Adipocyte (in vitro differentiated cells): ENCODE measurements around the gene DUSP19.
A peak's percentile ranks its signal among the peaks of the same experiment; 100 is the strongest.

Source experiments
- DNase-seq: peaks from one replicate; pipeline ENCODE4 v3.0.0-alpha.2; 2015; ENCODE audit warnings: low read depth
- H3K27me3 ChIP-seq: replicated peaks from 2 replicates; pipeline ENCODE4 v1.7.0; 2013; ENCODE audit warnings: mild to moderate bottlenecking, low read length, moderate library complexity; ENCODE audit not compliant: control insufficient read depth, insufficient read depth
- H3K36me3 ChIP-seq: 2 replicates; pipeline ENCODE4 v1.7.0; 2013; ENCODE audit warnings: low read length, mild to moderate bottlenecking, moderate library complexity; ENCODE audit not compliant: control insufficient read depth, insufficient read depth, severe bottlenecking
- H3K4me1 ChIP-seq: 2 replicates; pipeline ENCODE4 v1.7.0; 2013; ENCODE audit warnings: mild to moderate bottlenecking, low read length, moderate library complexity; ENCODE audit not compliant: control insufficient read depth, insufficient read depth
- H3K4me3 ChIP-seq: 2 replicates; pipeline ENCODE4 v1.7.0; 2013; ENCODE audit warnings: mild to moderate bottlenecking, low read length, moderate library complexity
- H3K9ac ChIP-seq: 2 replicates; pipeline ENCODE4 v1.7.0; 2013; ENCODE audit warnings: mild to moderate bottlenecking, low read length, moderate library complexity
- H3K9me3 ChIP-seq: 2 replicates; pipeline ENCODE4 v1.7.0; 2013; ENCODE audit warnings: mild to moderate bottlenecking, low read length, moderate library complexity; ENCODE audit not compliant: control insufficient read depth

DUSP19 gene

GRCh38 chr2:183069174-183069573 lies 9.4 kb upstream of the DUSP19 start:
- H3K9me3 ChIP-seq: no peaks in the 10 kb centered on the region
- no peaks in the 10 kb centered on the region for H3K4me1 ChIP-seq
- no peak for DNase-seq
- H3K27me3 ChIP-seq: no peaks in the 10 kb centered on the region
- H3K9ac ChIP-seq: no peak overlapping the region
- no peak overlapping the region for H3K4me3 ChIP-seq
- H3K36me3 ChIP-seq: no peaks in the 10 kb centered on the region

DNA sequence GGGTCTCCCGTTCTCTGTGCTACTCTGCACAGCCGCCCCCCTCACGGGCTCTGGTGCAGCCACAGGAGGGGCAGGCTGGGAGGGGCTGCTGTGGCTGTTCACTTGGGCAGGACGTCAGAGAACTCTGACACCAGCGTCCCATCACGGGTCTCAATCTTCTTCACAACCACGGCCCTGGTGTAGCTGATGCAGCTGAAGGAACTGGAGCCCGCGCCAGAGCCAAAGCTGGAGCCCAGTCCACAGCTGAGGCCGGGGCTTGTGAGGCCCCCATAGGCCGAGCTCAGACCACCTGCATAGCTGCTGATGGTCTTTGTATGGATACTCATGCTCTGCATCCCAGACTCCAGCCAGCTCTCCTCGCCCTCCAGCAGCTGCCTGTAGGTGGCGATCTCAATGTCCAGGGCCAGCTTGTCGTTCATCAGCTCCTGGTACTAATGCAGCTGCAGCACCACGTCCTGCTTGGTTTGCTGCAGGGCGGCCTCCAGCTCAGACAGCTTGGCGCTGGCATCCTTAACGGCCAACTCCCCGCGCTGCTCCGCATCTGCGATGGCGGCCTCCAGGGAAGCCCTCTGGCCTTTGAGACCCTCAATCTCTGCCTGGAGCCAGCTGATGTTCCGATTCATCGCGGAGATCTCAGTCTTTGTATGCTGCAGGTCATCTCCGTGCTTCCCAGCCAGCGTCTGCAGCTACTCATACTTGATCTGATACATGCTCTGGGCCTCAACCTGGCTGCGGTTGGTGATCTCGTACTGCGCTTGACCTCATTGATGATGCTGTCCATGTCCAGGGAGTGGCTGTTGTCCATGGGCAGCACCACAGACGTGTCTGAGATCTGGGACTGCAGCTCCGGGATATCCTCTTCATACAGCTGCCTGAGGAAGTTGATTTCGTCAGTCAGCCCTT lies 7.4 kb upstream of the DUSP19 start:
- Histone ChIP-seq H3K4me3 (no peak overlapping the region), H3K27me3 (peaks cover 8% of the 10 kb centered on the region), H3K9ac (no peak overlapping the region), H3K9me3 (no peaks in the 10 kb centered on the region), H3K36me3 (no peaks in the 10 kb centered on the region), H3K4me1 (no peaks in the 10 kb centered on the region)
- peak; percentile 37 for DNase-seq

- no peak for DNase-seq
Measured at GRCh38 chr2:183072177-183072576, 6.4 kb upstream of the DUSP19 start.

GRCh38 chr2:183078163-183078463 lies 434 bp upstream of the DUSP19 start:
- peak overlapping the region; percentile 88 for H3K9ac ChIP-seq

More at GRCh38 chr2:183072177-183072576, 6.4 kb upstream of the DUSP19 start:
- no peaks in the 10 kb centered on the region for H3K9me3 ChIP-seq
- H3K4me1 ChIP-seq: no peaks in the 10 kb centered on the region
- no peak overlapping the region for H3K4me3 ChIP-seq
- peaks cover 10% of the 10 kb centered on the region for H3K27me3 ChIP-seq
- H3K36me3 ChIP-seq: no peaks in the 10 kb centered on the region
- no peak overlapping the region for H3K9ac ChIP-seq

DNA sequence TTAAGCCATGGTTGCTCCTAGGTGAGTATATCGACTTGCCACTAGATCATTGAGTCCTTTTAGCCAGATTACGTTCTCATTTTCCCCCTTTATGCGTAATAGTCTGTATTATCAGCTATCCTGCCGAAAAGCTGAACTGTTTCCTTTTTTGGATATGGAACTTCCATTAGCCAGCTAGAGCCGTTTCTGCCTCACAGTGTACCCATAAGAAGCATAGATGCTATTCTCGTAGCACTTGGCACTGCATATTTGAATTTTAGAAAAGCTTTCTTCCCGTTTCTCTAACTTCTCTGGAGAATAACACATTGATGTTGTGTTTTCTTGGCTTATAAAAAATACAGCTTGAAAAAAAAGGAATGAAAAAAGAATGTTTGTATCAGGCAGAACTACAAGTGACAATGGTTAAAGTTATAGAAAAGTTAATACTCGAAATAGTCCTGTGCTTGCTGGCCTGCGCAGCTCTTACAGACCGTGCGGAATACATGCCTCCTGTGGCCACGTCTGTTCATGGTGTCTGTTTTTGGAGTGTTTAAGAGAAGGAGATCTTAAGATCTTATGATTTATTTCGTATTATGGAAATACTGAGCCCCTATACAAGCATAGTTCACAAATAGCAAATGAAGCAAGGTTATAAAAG lies 710 bp downstream of the DUSP19 start:
- peak overlapping the region; percentile 88 for H3K9ac ChIP-seq
- no peaks in the 10 kb centered on the region for H3K9me3 ChIP-seq
- H3K4me3 ChIP-seq: peak overlapping the region; percentile 94
- no peaks in the 10 kb centered on the region for H3K36me3 ChIP-seq
- peaks cover 10% of the 10 kb centered on the region for H3K27me3 ChIP-seq
- H3K4me1 ChIP-seq: peaks cover 11% of the 10 kb centered on the region
- peak; percentile 34 for DNase-seq

More at GRCh38 chr2:183078163-183078463, 434 bp upstream of the DUSP19 start:
- peak overlapping the region; percentile 94 for H3K4me3 ChIP-seq
- H3K9me3 ChIP-seq: no peaks in the 10 kb centered on the region
- peaks cover 11% of the 10 kb centered on the region for H3K4me1 ChIP-seq
- DNase-seq: no peak
- H3K27me3 ChIP-seq: peaks cover 10% of the 10 kb centered on the region
- no peaks in the 10 kb centered on the region for H3K36me3 ChIP-seq

GRCh38 chr2:183081911-183082310 lies 3.4 kb downstream of the DUSP19 start:
- no peaks in the 10 kb centered on the region for H3K27me3 ChIP-seq
- no peak overlapping the region for H3K9ac ChIP-seq
- peak; percentile 54 for DNase-seq
- no peaks in the 10 kb centered on the region for H3K9me3 ChIP-seq
- peaks cover 11% of the 10 kb centered on the region for H3K4me1 ChIP-seq
- no peaks in the 10 kb centered on the region for H3K36me3 ChIP-seq
- H3K4me3 ChIP-seq: no peak overlapping the region

GRCh38 chr2:183088061-183088460 lies 9.5 kb downstream of the DUSP19 start:
- Histone ChIP-seq H3K9ac (no peak overlapping the region), H3K9me3 (no peaks in the 10 kb centered on the region), H3K27me3 (no peaks in the 10 kb centered on the region), H3K4me3 (no peak overlapping the region), H3K36me3 (no peaks in the 10 kb centered on the region), H3K4me1 (no peaks in the 10 kb centered on the region)
- DNase-seq: no peak

- DNase-seq: no peak
- H3K9ac ChIP-seq: no peak overlapping the region
- no peak overlapping the region for H3K4me3 ChIP-seq
- no peaks in the 10 kb centered on the region for H3K9me3 ChIP-seq
- H3K36me3 ChIP-seq: no peaks in the 10 kb centered on the region
- peaks cover 8% of the 10 kb centered on the region for H3K4me1 ChIP-seq
- H3K27me3 ChIP-seq: no peaks in the 10 kb centered on the region
Measured at GRCh38 chr2:183089192-183089851, 10.8 kb downstream of the DUSP19 start.

- H3K36me3 ChIP-seq: no peaks in the 10 kb centered on the region
- DNase-seq: no peak
- H3K9me3 ChIP-seq: no peaks in the 10 kb centered on the region
Measured at GRCh38 chr2:183091318-183091953, 12.9 kb downstream of the DUSP19 start.

DNA sequence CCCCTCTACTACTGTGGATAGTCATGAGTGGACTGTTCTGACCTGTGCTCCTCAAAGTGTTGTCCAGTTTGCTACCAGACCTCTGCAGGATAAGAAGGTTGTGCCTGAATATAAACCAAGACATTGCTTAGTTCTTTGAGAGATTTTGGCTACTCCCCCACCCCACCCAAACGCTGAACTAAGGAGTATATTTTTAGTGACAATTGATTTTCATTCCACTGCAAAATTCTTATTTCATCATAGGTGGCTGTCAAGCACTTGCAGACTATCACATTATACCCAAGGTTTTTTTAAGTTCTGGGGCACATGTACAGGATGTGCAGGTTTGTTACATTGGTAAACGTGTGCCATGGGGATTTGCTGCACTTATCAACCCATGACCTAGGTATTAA lies 13.4 kb downstream of the DUSP19 start:
- H3K9ac ChIP-seq: no peak overlapping the region
- peaks cover 12% of the 10 kb centered on the region for H3K4me1 ChIP-seq
- no peak overlapping the region for H3K4me3 ChIP-seq
- no peaks in the 10 kb centered on the region for H3K9me3 ChIP-seq
- no peaks in the 10 kb centered on the region for H3K36me3 ChIP-seq
- no peak for DNase-seq
- no peaks in the 10 kb centered on the region for H3K27me3 ChIP-seq

More at GRCh38 chr2:183091318-183091953, 12.9 kb downstream of the DUSP19 start:
- H3K4me3 ChIP-seq: peak overlapping the region; percentile 36
- peaks cover 12% of the 10 kb centered on the region for H3K4me1 ChIP-seq
- H3K9ac ChIP-seq: no peak overlapping the region
- H3K27me3 ChIP-seq: no peaks in the 10 kb centered on the region
